ENCODE results near the gene MICB.

DNA sequence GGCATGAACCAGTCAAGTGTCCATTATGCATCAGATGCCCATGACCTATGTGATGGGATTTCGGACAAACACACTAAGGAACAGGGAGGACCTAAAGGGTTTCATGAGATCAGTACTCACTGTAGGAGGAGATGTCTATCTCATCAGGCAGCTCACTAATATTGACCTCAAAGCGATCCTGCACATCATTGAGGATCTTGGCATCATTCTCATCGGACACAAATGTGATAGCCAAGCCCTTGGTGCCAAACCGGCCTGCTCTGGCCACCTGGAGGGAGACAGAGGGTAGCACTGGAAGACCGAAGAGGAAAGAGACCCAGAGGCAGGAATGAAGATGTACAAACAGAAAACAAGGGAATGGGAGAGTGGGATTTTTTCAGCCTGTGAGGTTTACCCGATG lies 32.7 kb downstream of the MICB start:
- TF ChIP-seq, protein P1, sequence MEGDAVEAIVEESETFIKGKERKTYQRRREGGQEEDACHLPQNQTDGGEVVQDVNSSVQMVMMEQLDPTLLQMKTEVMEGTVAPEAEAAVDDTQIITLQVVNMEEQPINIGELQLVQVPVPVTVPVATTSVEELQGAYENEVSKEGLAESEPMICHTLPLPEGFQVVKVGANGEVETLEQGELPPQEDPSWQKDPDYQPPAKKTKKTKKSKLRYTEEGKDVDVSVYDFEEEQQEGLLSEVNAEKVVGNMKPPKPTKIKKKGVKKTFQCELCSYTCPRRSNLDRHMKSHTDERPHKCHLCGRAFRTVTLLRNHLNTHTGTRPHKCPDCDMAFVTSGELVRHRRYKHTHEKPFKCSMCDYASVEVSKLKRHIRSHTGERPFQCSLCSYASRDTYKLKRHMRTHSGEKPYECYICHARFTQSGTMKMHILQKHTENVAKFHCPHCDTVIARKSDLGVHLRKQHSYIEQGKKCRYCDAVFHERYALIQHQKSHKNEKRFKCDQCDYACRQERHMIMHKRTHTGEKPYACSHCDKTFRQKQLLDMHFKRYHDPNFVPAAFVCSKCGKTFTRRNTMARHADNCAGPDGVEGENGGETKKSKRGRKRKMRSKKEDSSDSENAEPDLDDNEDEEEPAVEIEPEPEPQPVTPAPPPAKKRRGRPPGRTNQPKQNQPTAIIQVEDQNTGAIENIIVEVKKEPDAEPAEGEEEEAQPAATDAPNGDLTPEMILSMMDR (conservative IDR thresholded peaks at IDR 0.05; ENCODE audit: low read length), result no peak
- no peak for TF ChIP-seq EZH2phosphoT487 (IDR thresholded peaks at IDR 0.05; ENCODE audit: borderline replicate concordance)
